H1 (cell line): ENCODE results near the gene LHFPL6. TPM values are rescaled to one million over a fixed set of nuclear protein-coding genes. Genes with fewer than 3 reads are reported as not detected.

Source experiments
- CTCF ChIA-PET: fragments of 300-600 bp; sonication (Branson Sonifier 250); formaldehyde crosslinking; loops from one replicate; lab custom pipeline; 2021; ENCODE audit not compliant: partially characterized antibody; lab: Charles Lee
- POLR2A ChIA-PET: fragments of 300-600 bp; sonication (Branson Sonifier 250); formaldehyde crosslinking; loops from one replicate; lab custom pipeline; 2021; ENCODE audit warnings: inconsistent platforms; ENCODE audit not compliant: partially characterized antibody; lab: Charles Lee
- DNase-seq, 2 experiments: peaks; one replicate each; pipeline versions ENCODE4 v3.0.0 to v3.0.0-alpha.2; 2010 to 2022; ENCODE audit warnings: low spot score in 2 of 2, low read depth in 1 of 2, mixed read lengths in 1 of 2
- FAIRE-seq: peaks from 2 replicates; lab custom pipeline; 2011; peaks lifted over from hg19 to GRCh38; lab: Jason Lieb, UNC
- H2AFZ ChIP-seq: 2 replicates; pipeline ENCODE4 v1.8.1; 2012; ENCODE audit warnings: low read length, inconsistent platforms
- H2AK5ac ChIP-seq: 2 replicates; pipeline ENCODE4 v1.6.1; 2013; ENCODE audit warnings: low read depth, low read length
- H2BK120ac ChIP-seq: replicated peaks from 2 replicates; pipeline ENCODE3; 2013; ENCODE audit warnings: low read depth, low read length, inconsistent platforms
- H2BK12ac ChIP-seq: 2 replicates; pipeline ENCODE4 v1.6.1; 2013; ENCODE audit warnings: low read depth, low read length
- H2BK15ac ChIP-seq: 2 replicates; pipeline ENCODE4 v1.6.1; 2013; ENCODE audit warnings: low read length
- H2BK20ac ChIP-seq: 2 replicates; pipeline ENCODE4 v1.6.1; 2013; ENCODE audit warnings: low read length
- H2BK5ac ChIP-seq: 2 replicates; pipeline ENCODE4 v1.6.1; 2013; ENCODE audit warnings: low read depth, low read length
- H3K14ac ChIP-seq: 2 replicates; pipeline ENCODE4 v1.6.1; 2013; ENCODE audit warnings: inconsistent platforms; ENCODE audit not compliant: insufficient read length
- H3K18ac ChIP-seq: 2 replicates; pipeline ENCODE4 v1.6.1; 2013; ENCODE audit warnings: low read length; ENCODE audit errors: extremely low read depth
- H3K23ac ChIP-seq: 2 replicates; pipeline ENCODE4 v1.6.1; 2013; ENCODE audit warnings: inconsistent platforms; ENCODE audit not compliant: insufficient read length
- H3K23me2 ChIP-seq: 2 replicates; pipeline ENCODE4 v1.6.1; 2013; ENCODE audit warnings: low read depth, low read length
- H3K27ac ChIP-seq: 2 replicates; pipeline ENCODE4 v1.6.1; 2011; ENCODE audit warnings: low read depth, low read length, inconsistent platforms
- H3K27me3 ChIP-seq, 4 experiments: replicated peaks in 1 of 4; 1 replicate in 1 of 4; 2 replicates in 3 of 4; pipeline versions ENCODE4 v1.6.1 to v1.8.1; 2011 to 2013; ENCODE audit warnings: low read length in 3 of 4, mild to moderate bottlenecking in 3 of 4, inconsistent platforms in 2 of 4, mixed read lengths in 2 of 4, moderate library complexity in 1 of 4; ENCODE audit not compliant: control insufficient read depth in 3 of 4, insufficient read depth in 3 of 4; ENCODE audit errors: extremely low read depth in 1 of 4
- H3K36me3 ChIP-seq, 4 experiments: 2 replicates each; pipeline versions ENCODE4 v1.6.1 to v1.8.1; 2011 to 2013; ENCODE audit warnings: mild to moderate bottlenecking in 4 of 4, low read length in 3 of 4, moderate library complexity in 2 of 4, control low read depth in 1 of 4, inconsistent platforms in 1 of 4; ENCODE audit not compliant: insufficient read depth in 4 of 4, control insufficient read depth in 2 of 4
- H3K4ac ChIP-seq: replicated peaks from 2 replicates; pipeline ENCODE3; 2013; ENCODE audit warnings: low read length, low read depth, mixed read lengths, inconsistent platforms; ENCODE audit not compliant: insufficient read length
- H3K4me1 ChIP-seq, 4 experiments: replicated peaks in 1 of 4; 1 replicate in 1 of 4; 2 replicates in 3 of 4; pipeline versions ENCODE4 v1.6.1 to v1.8.1; 2011 to 2013; ENCODE audit warnings: low read length in 3 of 4, inconsistent platforms in 2 of 4, mixed read lengths in 1 of 4; ENCODE audit not compliant: insufficient read depth in 4 of 4, control insufficient read depth in 3 of 4
- H3K4me2 ChIP-seq, 2 experiments: 2 replicates each; pipeline versions ENCODE4 v1.6.1 to v1.8.1; 2011 to 2013; ENCODE audit warnings: low read depth in 2 of 2, low read length in 2 of 2, control low read depth in 1 of 2, inconsistent platforms in 1 of 2, mild to moderate bottlenecking in 1 of 2; ENCODE audit not compliant: insufficient read depth in 1 of 2
- H3K4me3 ChIP-seq, 4 experiments: fragments of 200-600, 300-600 bp in 1 of 4; sonication (generic), shearing (Covaris generic), sonication (Bioruptor Twin) in 1 of 4; 2 replicates each; pipeline versions ENCODE4 v1.5.1 to v1.8.1; 2011 to 2016; ENCODE audit warnings: low read length in 4 of 4, low read depth in 3 of 4, control low read depth in 2 of 4, inconsistent platforms in 2 of 4, mild to moderate bottlenecking in 2 of 4, mixed read lengths in 1 of 4, moderate library complexity in 1 of 4; ENCODE audit not compliant: insufficient read depth in 2 of 4; ENCODE audit errors: extremely low read depth in 1 of 4
- H3K56ac ChIP-seq: replicated peaks from 2 replicates; pipeline ENCODE3; 2013; ENCODE audit warnings: low read depth, mild to moderate bottlenecking, mixed read lengths, low read length, inconsistent platforms; ENCODE audit not compliant: insufficient read length
- H3K79me1 ChIP-seq: 2 replicates; pipeline ENCODE4 v1.6.1; 2013; ENCODE audit warnings: low read depth, low read length, control low read depth
- H3K79me2 ChIP-seq, 2 experiments: 2 replicates each; pipeline versions ENCODE4 v1.6.1 to v1.8.1; 2012 to 2013; ENCODE audit warnings: low read length in 2 of 2, mild to moderate bottlenecking in 2 of 2, inconsistent platforms in 1 of 2; ENCODE audit not compliant: insufficient read depth in 2 of 2, control insufficient read depth in 1 of 2
- H3K9ac ChIP-seq, 4 experiments: replicated peaks in 1 of 4; 1 replicate in 1 of 4; 2 replicates in 3 of 4; pipeline versions ENCODE4 v1.6.1 to v1.8.1; 2011 to 2013; ENCODE audit warnings: low read depth in 3 of 4, low read length in 3 of 4, control low read depth in 2 of 4, mild to moderate bottlenecking in 2 of 4, moderate library complexity in 2 of 4, inconsistent platforms in 1 of 4; ENCODE audit errors: extremely low read depth in 1 of 4
- H3K9me3 ChIP-seq, 2 experiments: 2 replicates each; pipeline versions ENCODE4 v1.6.1 to v1.8.1; 2012 to 2013; ENCODE audit warnings: mild to moderate bottlenecking in 2 of 2, moderate library complexity in 2 of 2, control low read depth in 1 of 2, inconsistent platforms in 1 of 2, low read depth in 1 of 2, low read length in 1 of 2, mixed read lengths in 1 of 2; ENCODE audit not compliant: insufficient read depth in 2 of 2
- H4K20me1 ChIP-seq, 2 experiments: replicated peaks in 1 of 2; 2 replicates each; pipeline versions ENCODE3 to v1.8.1; 2011 to 2013; ENCODE audit warnings: inconsistent platforms in 2 of 2, low read length in 2 of 2, mild to moderate bottlenecking in 1 of 2; ENCODE audit not compliant: insufficient read depth in 2 of 2, control insufficient read depth in 1 of 2
- H4K5ac ChIP-seq: 2 replicates; pipeline ENCODE4 v1.6.1; 2013; ENCODE audit warnings: low read length, low read depth, mixed read lengths, inconsistent platforms; ENCODE audit not compliant: insufficient read length
- H4K8ac ChIP-seq: 2 replicates; pipeline ENCODE4 v1.8.0; 2013; ENCODE audit warnings: mild to moderate bottlenecking, moderate library complexity, low read length, inconsistent platforms; ENCODE audit not compliant: insufficient read depth; ENCODE audit errors: extremely low read depth
- H4K91ac ChIP-seq: replicated peaks from 2 replicates; pipeline ENCODE3; 2013; ENCODE audit warnings: low read length, mixed read lengths, inconsistent platforms; ENCODE audit not compliant: insufficient read length
- ATF3 ChIP-seq: IDR thresholded peaks from 2 replicates; pipeline ENCODE4 v1.6.1; 2011; ENCODE audit warnings: low read depth, mild to moderate bottlenecking, low read length; ENCODE audit not compliant: insufficient read depth
- BRCA1 ChIP-seq: IDR thresholded peaks from 2 replicates; pipeline ENCODE4 v1.6.1; 2012; ENCODE audit warnings: low read depth, low read length, improper control_type of control experiment
- CBX8 ChIP-seq: fragments of 300-800, 300-1000 bp; sonication (generic); IDR thresholded peaks from 2 replicates; pipeline ENCODE4 v1.7.1; 2016; ENCODE audit warnings: low read depth, low read length, borderline replicate concordance
- E2F6 ChIP-seq: IDR thresholded peaks from 2 replicates; pipeline ENCODE4 v1.6.1; 2012; ENCODE audit warnings: inconsistent platforms
- HDAC2 ChIP-seq, 2 experiments: fragments of 300-600 bp in 1 of 2; sonication (generic) in 1 of 2; IDR thresholded peaks; 2 replicates each; pipeline ENCODE4 v1.6.1; 2011 to 2012; ENCODE audit warnings: low read depth in 2 of 2, low read length in 2 of 2, mild to moderate bottlenecking in 2 of 2, moderate library complexity in 2 of 2, borderline replicate concordance in 1 of 2, inconsistent platforms in 1 of 2
- PHF8 ChIP-seq: fragments of 200-600 bp; sonication (generic); conservative IDR thresholded peaks from 2 replicates; pipeline ENCODE4 v1.7.1; 2012; ENCODE audit warnings: low read depth, mild to moderate bottlenecking, inconsistent platforms, low read length, moderate library complexity
- RNF2 ChIP-seq: fragments of 200-900, 300-1000 bp; sonication (generic); IDR thresholded peaks from 2 replicates; pipeline ENCODE4 v1.7.1; 2016; ENCODE audit warnings: borderline replicate concordance, low read depth, mild to moderate bottlenecking, antibody characterized with exemption, low read length; ENCODE audit not compliant: poor library complexity, severe bottlenecking; ENCODE audit errors: missing control alignments
- TAF1 ChIP-seq: IDR thresholded peaks from 2 replicates; pipeline ENCODE4 v1.6.1; 2011; ENCODE audit warnings: mild to moderate bottlenecking, low read depth, low read length
- WGBS, 2 experiments: shearing (Covaris generic) in 1 of 2; methylation state at CpG; one replicate each; pipeline versions ENCODE4 v1.1.6 to v1.1.7; 2013 to 2015; ENCODE audit warnings: low lambda C conversion rate in 2 of 2, mixed read lengths in 2 of 2, inconsistent platforms in 1 of 2, low coverage in 1 of 2, missing lambda C conversion rate in 1 of 2; ENCODE audit not compliant: insufficient replicate concordance in 2 of 2, insufficient coverage in 1 of 2, insufficient read length in 1 of 2; ENCODE audit errors: extremely low coverage in 1 of 2, missing lambda C conversion rate in 1 of 2; 5-methylcytosine and 5-hydroxymethylcytosine counted together
- polyA plus RNA-seq, 7 experiments: library from polyadenylated mRNA; depleted of rRNA in 3 of 7; stranded (reverse) in 5 of 7; unstranded in 2 of 7; fragments of >200 nt in 5 of 7; fragments of 200-250 nt in 2 of 7; gene quantifications; 1 replicate in 5 of 7; 2 replicates in 1 of 7; 4 replicates in 1 of 7; pipeline versions ENCODE4 v1.2.1 to v1.2.3, GENCODE V29; 2011 to 2013; ENCODE audit warnings: missing spikeins in 2 of 7, mixed read lengths in 2 of 7
- total RNA-seq: library from RNA; stranded (reverse); fragmentation: NEBNext Ultra II Directional; extraction: Animal tissue kit (Norgen Biotek cat#: 25700); gene quantifications from 2 replicates; pipeline ENCODE4 v1.2.1, GENCODE V29; 2021

Gene LHFPL6
- total and polyA plus RNA-seq, 2 of the 8 experiments (the other 6 are each of a cell fraction or from before 2014, with no cell fraction given): 7.6 to 17.0 TPM

- no peak overlapping the region for H3K14ac ChIP-seq
- H3K56ac ChIP-seq: no peak overlapping the region
- H4K8ac ChIP-seq: no peak overlapping the region
- H4K91ac ChIP-seq: no peak overlapping the region
- H2BK20ac ChIP-seq: no peak overlapping the region; the same call in 1 of the 2 replicates
- H3K9me3 ChIP-seq: no peaks in the 10 kb centered on the region
- no peak overlapping the region for H3K23ac ChIP-seq
- H3K4me3 ChIP-seq: peak overlapping the region in 1 of 4 experiments; percentile 26; a peak in 2 of 8 replicates
- H2AK5ac ChIP-seq: no peak overlapping the region
- H2BK12ac ChIP-seq: no peak overlapping the region; the same call in 1 of the 2 replicates
- H2AFZ ChIP-seq: no peak overlapping the region
- no peaks in the 10 kb centered on the region for H3K79me2 ChIP-seq
- H3K27me3 ChIP-seq: no peaks in the 10 kb centered on the region
- no peak overlapping the region for H2BK15ac ChIP-seq
- H2BK5ac ChIP-seq: no peak overlapping the region
- H4K5ac ChIP-seq: no peak overlapping the region
- H3K4me1 ChIP-seq: peaks cover 0 to 9% (median 8%) of the 10 kb centered on the region in 4 experiments; a peak in 5 of 7 replicates
- no peaks in the 10 kb centered on the region; the same call in 1 of the 2 replicates for H3K23me2 ChIP-seq
- no peaks in the 10 kb centered on the region for H3K36me3 ChIP-seq
- FAIRE-seq (peak; percentile 95), DNase-seq (peak in 1 of 2 experiments; percentile 31)
- no peak overlapping the region for H3K27ac ChIP-seq
- ChIA-PET POLR2A (interaction anchor here (0.7 kb wide), 2 partner anchors 15 to 26 kb away, joined by 3 read pairs; no protein-coding TSS in a partner anchor), CTCF (interaction anchor here (0.7 to 1.0 kb wide), 4 partner anchors 72 to 213 kb away, joined by 3 to 4 read pairs (median 4); no protein-coding TSS in a partner anchor)
- H2BK120ac ChIP-seq: no peak overlapping the region
- no peak overlapping the region for H3K9ac ChIP-seq
- no peaks in the 10 kb centered on the region for H3K79me1 ChIP-seq
- H3K4ac ChIP-seq: no peak overlapping the region
- peak overlapping the region; percentile 26 to 60 for H3K4me2 ChIP-seq
- no peaks in the 10 kb centered on the region for H4K20me1 ChIP-seq
- H3K18ac ChIP-seq: no peak overlapping the region
- 23% methylated on average over 6 of the region's 6 CpGs; no CpG with 5 or more reads in 1 of the 2 experiments for WGBS, 2 experiments
- peak in 1 of 2 experiments; percentile 84; a peak in 1 of 4 replicates for TF ChIP-seq HDAC2 (IDR thresholded peaks at IDR 0.05; ENCODE audit: borderline replicate concordance in 1 of 2, low read depth in 2 of 2, low read length in 2 of 2)
- no peak for TF ChIP-seq BRCA1
- no peak for TF ChIP-seq PHF8
- TF ChIP-seq TAF1: no peak
- TF ChIP-seq E2F6: no peak
- TF ChIP-seq RNF2: no peak
- TF ChIP-seq ATF3: 0 out of 2 replicates have a peak, but pooled peaks have one; percentile 34
- no peak for TF ChIP-seq CBX8
Observed at GRCh38 chr13:39565036-39565949, 37.7 kb downstream of the LHFPL6 start.
